K562 (cell line): ENCODE data around the gene RNF214. TPM values are rescaled to one million over a fixed set of nuclear protein-coding genes. Genes with fewer than 3 reads are reported as not detected.
A peak's percentile ranks its signal among the peaks of the same experiment; 100 is the strongest.

ENCODE experiments used
- CREM ChIP-seq: IDR thresholded peaks from 2 replicates; pipeline ENCODE4 v1.6.1; 2014; ENCODE audit warnings: antibody characterized with exemption, low read depth
- KDM4B ChIP-seq, 2 experiments: fragments of 450-650 bp in 1 of 2; sonication (generic) in 1 of 2; IDR thresholded peaks; 2 replicates each; pipeline ENCODE4 v1.6.1; 2016 to 2017; ENCODE audit warnings: borderline replicate concordance in 2 of 2, antibody characterized with exemption in 1 of 2, low read depth in 1 of 2, mild to moderate bottlenecking in 1 of 2
- NFE2 ChIP-seq: IDR thresholded peaks from 2 replicates; pipeline ENCODE4 v1.6.1; 2014; ENCODE audit warnings: antibody characterized with exemption, low read depth
- NFE2L1 ChIP-seq: fragments of 450-650 bp; IDR thresholded peaks from 2 replicates; pipeline ENCODE4 v1.6.1; 2016; ENCODE audit warnings: missing genetic modification characterization, low read depth, mild to moderate bottlenecking, missing compliant biosample characterization, moderate library complexity, borderline replicate concordance
- SETDB1 ChIP-seq: IDR thresholded peaks from one replicate; pipeline ENCODE4 v1.6.1; 2012; ENCODE audit warnings: low read length, control low read depth, inconsistent platforms
- U2AF1 ChIP-seq: fragments of 200-400 bp; formaldehyde crosslinking; optimal IDR thresholded peaks from 2 replicates; pipeline ENCODE3; 2017; ENCODE audit warnings: mild to moderate bottlenecking, low read depth, low read length, moderate library complexity
- ZNF717 ChIP-seq: fragments of 250-450 bp; sonication (Bioruptor Pico); IDR thresholded peaks from 2 replicates; pipeline ENCODE4 v1.5.0; 2021
- polyA plus RNA-seq, 8 experiments: library from polyadenylated mRNA; depleted of rRNA in 4 of 8; stranded (reverse) in 5 of 8; unstranded in 3 of 8; fragments of >200 nt; fragmentation: Nextera tagmentation in 2 of 8; fragmentation: Illumina TruSeq in 1 of 8; extraction: Ambion mirVana in 2 of 8; extraction: Trizol in 1 of 8; gene quantifications; 2 replicates each; pipeline versions ENCODE4 v1.2.1 to v1.2.3, GENCODE V29; 2011 to 2014; ENCODE audit warnings: inconsistent platforms in 1 of 8, missing spikeins in 1 of 8
- total RNA-seq, 7 experiments: library from RNA; depleted of rRNA in 6 of 7; stranded (reverse); fragments of >200 nt in 6 of 7; fragmentation: Illumina TruSeq in 2 of 7; extraction: Trizol in 2 of 7; gene quantifications; 2 replicates each; pipeline versions ENCODE4 v1.2.1 to v1.2.3, GENCODE V29; 2011 to 2021; ENCODE audit warnings: low replicate concordance in 1 of 7
- TF ChIP-seq, protein P1 (sequence below): fragments of 200-800 bp; sonication (Bioruptor generic); IDR thresholded peaks from 2 replicates; pipeline ENCODE4 v1.6.1; 2017; ENCODE audit warnings: missing genetic modification characterization, missing compliant biosample characterization
- TF ChIP-seq, protein P2 (sequence below): fragments of 450-650 bp; IDR thresholded peaks from 2 replicates; pipeline ENCODE4 v1.6.1; 2016; ENCODE audit warnings: low read depth
- TF ChIP-seq, protein P3 (sequence below): conservative IDR thresholded peaks from 2 replicates; pipeline ENCODE4 v1.6.1; 2011; ENCODE audit warnings: low read depth, mild to moderate bottlenecking, low read length; ENCODE audit not compliant: control insufficient read depth

The RNF214 gene
- total and polyA plus RNA-seq, 9 of the 15 experiments (the other 6 are each of a cell fraction or from before 2014, with no cell fraction given): 6.6 to 24.8 (median 11.9) TPM

GRCh38 chr11:117327567-117328374 lies 95.3 kb downstream of the RNF214 start, which contains the start of gene CEP164 (continued):
- TF ChIP-seq, protein P1, sequence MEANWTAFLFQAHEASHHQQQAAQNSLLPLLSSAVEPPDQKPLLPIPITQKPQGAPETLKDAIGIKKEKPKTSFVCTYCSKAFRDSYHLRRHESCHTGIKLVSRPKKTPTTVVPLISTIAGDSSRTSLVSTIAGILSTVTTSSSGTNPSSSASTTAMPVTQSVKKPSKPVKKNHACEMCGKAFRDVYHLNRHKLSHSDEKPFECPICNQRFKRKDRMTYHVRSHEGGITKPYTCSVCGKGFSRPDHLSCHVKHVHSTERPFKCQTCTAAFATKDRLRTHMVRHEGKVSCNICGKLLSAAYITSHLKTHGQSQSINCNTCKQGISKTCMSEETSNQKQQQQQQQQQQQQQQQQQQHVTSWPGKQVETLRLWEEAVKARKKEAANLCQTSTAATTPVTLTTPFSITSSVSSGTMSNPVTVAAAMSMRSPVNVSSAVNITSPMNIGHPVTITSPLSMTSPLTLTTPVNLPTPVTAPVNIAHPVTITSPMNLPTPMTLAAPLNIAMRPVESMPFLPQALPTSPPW (CRISPR knock-in tag): peak; percentile 86
- TF ChIP-seq CREM (peak; percentile 71), NFE2L1 (tag) (no peak), NFE2 (no peak), ZNF717 (CRISPR knock-in tag) (no peak), U2AF1 (no peak), SETDB1 (no peak), KDM4B (IDR thresholded peaks at IDR 0.05; ENCODE audit: borderline replicate concordance in 2 of 2, low read depth in 1 of 2) (peak in 1 of 2 experiments; percentile 53; a peak in 1 of 4 replicates)
- TF ChIP-seq, protein P2, sequence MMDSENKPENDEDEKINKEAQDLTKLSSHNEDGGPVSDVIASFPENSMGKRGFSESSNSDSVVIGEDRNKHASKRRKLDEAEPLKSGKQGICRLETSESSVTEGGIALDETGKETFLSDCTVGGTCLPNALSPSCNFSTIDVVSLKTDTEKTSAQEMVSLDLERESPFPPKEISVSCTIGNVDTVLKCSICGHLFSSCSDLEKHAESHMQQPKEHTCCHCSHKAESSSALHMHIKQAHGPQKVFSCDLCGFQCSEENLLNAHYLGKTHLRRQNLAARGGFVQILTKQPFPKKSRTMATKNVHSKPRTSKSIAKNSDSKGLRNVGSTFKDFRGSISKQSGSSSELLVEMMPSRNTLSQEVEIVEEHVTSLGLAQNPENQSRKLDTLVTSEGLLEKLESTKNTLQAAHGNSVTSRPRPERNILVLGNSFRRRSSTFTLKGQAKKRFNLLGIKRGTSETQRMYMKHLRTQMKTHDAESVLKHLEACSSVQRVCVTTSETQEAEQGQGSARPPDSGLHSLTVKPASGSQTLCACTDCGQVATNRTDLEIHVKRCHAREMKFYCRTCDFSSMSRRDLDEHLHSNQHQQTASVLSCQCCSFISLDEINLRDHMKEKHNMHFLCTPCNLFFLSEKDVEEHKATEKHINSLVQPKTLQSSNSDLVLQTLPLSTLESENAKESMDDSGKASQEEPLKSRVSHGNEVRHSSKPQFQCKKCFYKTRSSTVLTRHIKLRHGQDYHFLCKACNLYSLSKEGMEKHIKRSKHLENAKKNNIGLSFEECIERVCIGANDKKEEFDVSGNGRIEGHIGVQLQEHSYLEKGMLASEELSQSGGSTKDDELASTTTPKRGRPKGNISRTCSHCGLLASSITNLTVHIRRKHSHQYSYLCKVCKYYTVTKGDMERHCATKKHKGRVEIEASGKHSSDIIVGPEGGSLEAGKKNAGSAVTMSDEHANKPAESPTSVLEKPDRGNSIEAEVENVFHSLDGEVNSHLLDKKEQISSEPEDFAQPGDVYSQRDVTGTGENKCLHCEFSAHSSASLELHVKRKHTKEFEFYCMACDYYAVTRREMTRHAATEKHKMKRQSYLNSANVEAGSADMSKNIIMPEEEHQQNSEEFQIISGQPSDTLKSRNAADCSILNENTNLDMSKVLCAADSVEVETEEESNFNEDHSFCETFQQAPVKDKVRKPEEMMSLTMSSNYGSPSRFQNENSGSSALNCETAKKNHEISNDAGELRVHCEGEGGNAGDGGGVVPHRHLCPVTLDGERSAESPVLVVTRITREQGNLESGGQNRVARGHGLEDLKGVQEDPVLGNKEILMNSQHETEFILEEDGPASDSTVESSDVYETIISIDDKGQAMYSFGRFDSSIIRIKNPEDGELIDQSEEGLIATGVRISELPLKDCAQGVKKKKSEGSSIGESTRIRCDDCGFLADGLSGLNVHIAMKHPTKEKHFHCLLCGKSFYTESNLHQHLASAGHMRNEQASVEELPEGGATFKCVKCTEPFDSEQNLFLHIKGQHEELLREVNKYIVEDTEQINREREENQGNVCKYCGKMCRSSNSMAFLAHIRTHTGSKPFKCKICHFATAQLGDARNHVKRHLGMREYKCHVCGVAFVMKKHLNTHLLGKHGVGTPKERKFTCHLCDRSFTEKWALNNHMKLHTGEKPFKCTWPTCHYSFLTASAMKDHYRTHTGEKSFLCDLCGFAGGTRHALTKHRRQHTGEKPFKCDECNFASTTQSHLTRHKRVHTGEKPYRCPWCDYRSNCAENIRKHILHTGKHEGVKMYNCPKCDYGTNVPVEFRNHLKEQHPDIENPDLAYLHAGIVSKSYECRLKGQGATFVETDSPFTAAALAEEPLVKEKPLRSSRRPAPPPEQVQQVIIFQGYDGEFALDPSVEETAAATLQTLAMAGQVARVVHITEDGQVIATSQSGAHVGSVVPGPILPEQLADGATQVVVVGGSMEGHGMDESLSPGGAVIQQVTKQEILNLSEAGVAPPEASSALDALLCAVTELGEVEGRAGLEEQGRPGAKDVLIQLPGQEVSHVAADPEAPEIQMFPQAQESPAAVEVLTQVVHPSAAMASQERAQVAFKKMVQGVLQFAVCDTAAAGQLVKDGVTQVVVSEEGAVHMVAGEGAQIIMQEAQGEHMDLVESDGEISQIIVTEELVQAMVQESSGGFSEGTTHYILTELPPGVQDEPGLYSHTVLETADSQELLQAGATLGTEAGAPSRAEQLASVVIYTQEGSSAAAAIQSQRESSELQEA: no peak
- TF ChIP-seq, protein P3, sequence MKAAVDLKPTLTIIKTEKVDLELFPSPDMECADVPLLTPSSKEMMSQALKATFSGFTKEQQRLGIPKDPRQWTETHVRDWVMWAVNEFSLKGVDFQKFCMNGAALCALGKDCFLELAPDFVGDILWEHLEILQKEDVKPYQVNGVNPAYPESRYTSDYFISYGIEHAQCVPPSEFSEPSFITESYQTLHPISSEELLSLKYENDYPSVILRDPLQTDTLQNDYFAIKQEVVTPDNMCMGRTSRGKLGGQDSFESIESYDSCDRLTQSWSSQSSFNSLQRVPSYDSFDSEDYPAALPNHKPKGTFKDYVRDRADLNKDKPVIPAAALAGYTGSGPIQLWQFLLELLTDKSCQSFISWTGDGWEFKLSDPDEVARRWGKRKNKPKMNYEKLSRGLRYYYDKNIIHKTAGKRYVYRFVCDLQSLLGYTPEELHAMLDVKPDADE: no peak
